H1 (cell line): ENCODE results near the gene MYH9. TPM values are rescaled to one million over a fixed set of nuclear protein-coding genes. Genes with fewer than 3 reads are reported as not detected.

Experiments used
- GTF2F1 ChIP-seq: IDR thresholded peaks from 2 replicates; pipeline ENCODE4 v1.6.1; 2012; ENCODE audit warnings: low read depth, low read length, improper control_type of control experiment, borderline replicate concordance
- PHF8 ChIP-seq: fragments of 200-600 bp; sonication (generic); conservative IDR thresholded peaks from 2 replicates; pipeline ENCODE4 v1.7.1; 2012; ENCODE audit warnings: low read depth, mild to moderate bottlenecking, inconsistent platforms, low read length, moderate library complexity
- POLR2AphosphoS5 ChIP-seq: IDR thresholded peaks from 2 replicates; pipeline ENCODE4 v1.6.1; 2011; ENCODE audit warnings: low read depth, low read length
- SIX5 ChIP-seq: IDR thresholded peaks from 2 replicates; pipeline ENCODE4 v1.6.1; 2011; ENCODE audit warnings: mild to moderate bottlenecking, low read depth, low read length
- SRF ChIP-seq: IDR thresholded peaks from 2 replicates; pipeline ENCODE4 v1.6.1; 2011; ENCODE audit warnings: mild to moderate bottlenecking, low read depth, low read length, moderate library complexity
- polyA plus RNA-seq, 7 experiments: library from polyadenylated mRNA; depleted of rRNA in 3 of 7; stranded (reverse) in 5 of 7; unstranded in 2 of 7; fragments of >200 nt in 5 of 7; fragments of 200-250 nt in 2 of 7; gene quantifications; 1 replicate in 5 of 7; 2 replicates in 1 of 7; 4 replicates in 1 of 7; pipeline versions ENCODE4 v1.2.1 to v1.2.3, GENCODE V29; 2011 to 2013; ENCODE audit warnings: missing spikeins in 2 of 7, mixed read lengths in 2 of 7
- total RNA-seq: library from RNA; stranded (reverse); fragmentation: NEBNext Ultra II Directional; extraction: Animal tissue kit (Norgen Biotek cat#: 25700); gene quantifications from 2 replicates; pipeline ENCODE4 v1.2.1, GENCODE V29; 2021
- TF ChIP-seq, protein P1 (sequence below): fragments of 300-600 bp; sonication (generic); IDR thresholded peaks from 2 replicates; pipeline ENCODE4 v1.7.1; 2012; ENCODE audit warnings: low read length, moderate library complexity, mild to moderate bottlenecking, inconsistent platforms; ENCODE audit not compliant: insufficient replicate concordance

The MYH9 gene
- total and polyA plus RNA-seq, 2 of the 8 experiments (the other 6 are each of a cell fraction or from before 2014, with no cell fraction given) = 24.9 to 322 TPM

DNA sequence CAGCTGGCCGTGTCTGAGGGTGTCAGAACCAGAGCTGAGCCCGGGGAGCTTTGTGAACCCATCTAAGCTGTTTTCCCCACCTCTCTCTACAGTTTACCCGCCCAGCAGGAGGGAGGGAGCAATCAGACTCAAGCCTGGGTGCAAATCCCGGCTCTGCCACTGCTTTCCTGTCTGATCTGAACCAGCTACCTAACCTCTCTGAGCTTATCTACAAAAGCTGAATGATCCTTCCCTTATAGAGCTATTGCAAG, 148.7 kb downstream of the MYH9 start (continued):
- TF ChIP-seq, protein P1, sequence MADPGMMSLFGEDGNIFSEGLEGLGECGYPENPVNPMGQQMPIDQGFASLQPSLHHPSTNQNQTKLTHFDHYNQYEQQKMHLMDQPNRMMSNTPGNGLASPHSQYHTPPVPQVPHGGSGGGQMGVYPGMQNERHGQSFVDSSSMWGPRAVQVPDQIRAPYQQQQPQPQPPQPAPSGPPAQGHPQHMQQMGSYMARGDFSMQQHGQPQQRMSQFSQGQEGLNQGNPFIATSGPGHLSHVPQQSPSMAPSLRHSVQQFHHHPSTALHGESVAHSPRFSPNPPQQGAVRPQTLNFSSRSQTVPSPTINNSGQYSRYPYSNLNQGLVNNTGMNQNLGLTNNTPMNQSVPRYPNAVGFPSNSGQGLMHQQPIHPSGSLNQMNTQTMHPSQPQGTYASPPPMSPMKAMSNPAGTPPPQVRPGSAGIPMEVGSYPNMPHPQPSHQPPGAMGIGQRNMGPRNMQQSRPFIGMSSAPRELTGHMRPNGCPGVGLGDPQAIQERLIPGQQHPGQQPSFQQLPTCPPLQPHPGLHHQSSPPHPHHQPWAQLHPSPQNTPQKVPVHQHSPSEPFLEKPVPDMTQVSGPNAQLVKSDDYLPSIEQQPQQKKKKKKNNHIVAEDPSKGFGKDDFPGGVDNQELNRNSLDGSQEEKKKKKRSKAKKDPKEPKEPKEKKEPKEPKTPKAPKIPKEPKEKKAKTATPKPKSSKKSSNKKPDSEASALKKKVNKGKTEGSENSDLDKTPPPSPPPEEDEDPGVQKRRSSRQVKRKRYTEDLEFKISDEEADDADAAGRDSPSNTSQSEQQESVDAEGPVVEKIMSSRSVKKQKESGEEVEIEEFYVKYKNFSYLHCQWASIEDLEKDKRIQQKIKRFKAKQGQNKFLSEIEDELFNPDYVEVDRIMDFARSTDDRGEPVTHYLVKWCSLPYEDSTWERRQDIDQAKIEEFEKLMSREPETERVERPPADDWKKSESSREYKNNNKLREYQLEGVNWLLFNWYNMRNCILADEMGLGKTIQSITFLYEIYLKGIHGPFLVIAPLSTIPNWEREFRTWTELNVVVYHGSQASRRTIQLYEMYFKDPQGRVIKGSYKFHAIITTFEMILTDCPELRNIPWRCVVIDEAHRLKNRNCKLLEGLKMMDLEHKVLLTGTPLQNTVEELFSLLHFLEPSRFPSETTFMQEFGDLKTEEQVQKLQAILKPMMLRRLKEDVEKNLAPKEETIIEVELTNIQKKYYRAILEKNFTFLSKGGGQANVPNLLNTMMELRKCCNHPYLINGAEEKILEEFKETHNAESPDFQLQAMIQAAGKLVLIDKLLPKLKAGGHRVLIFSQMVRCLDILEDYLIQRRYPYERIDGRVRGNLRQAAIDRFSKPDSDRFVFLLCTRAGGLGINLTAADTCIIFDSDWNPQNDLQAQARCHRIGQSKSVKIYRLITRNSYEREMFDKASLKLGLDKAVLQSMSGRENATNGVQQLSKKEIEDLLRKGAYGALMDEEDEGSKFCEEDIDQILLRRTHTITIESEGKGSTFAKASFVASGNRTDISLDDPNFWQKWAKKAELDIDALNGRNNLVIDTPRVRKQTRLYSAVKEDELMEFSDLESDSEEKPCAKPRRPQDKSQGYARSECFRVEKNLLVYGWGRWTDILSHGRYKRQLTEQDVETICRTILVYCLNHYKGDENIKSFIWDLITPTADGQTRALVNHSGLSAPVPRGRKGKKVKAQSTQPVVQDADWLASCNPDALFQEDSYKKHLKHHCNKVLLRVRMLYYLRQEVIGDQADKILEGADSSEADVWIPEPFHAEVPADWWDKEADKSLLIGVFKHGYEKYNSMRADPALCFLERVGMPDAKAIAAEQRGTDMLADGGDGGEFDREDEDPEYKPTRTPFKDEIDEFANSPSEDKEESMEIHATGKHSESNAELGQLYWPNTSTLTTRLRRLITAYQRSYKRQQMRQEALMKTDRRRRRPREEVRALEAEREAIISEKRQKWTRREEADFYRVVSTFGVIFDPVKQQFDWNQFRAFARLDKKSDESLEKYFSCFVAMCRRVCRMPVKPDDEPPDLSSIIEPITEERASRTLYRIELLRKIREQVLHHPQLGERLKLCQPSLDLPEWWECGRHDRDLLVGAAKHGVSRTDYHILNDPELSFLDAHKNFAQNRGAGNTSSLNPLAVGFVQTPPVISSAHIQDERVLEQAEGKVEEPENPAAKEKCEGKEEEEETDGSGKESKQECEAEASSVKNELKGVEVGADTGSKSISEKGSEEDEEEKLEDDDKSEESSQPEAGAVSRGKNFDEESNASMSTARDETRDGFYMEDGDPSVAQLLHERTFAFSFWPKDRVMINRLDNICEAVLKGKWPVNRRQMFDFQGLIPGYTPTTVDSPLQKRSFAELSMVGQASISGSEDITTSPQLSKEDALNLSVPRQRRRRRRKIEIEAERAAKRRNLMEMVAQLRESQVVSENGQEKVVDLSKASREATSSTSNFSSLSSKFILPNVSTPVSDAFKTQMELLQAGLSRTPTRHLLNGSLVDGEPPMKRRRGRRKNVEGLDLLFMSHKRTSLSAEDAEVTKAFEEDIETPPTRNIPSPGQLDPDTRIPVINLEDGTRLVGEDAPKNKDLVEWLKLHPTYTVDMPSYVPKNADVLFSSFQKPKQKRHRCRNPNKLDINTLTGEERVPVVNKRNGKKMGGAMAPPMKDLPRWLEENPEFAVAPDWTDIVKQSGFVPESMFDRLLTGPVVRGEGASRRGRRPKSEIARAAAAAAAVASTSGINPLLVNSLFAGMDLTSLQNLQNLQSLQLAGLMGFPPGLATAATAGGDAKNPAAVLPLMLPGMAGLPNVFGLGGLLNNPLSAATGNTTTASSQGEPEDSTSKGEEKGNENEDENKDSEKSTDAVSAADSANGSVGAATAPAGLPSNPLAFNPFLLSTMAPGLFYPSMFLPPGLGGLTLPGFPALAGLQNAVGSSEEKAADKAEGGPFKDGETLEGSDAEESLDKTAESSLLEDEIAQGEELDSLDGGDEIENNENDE = no peak
- TF ChIP-seq GTF2F1 (no peak), POLR2AphosphoS5 (no peak), SRF (no peak), SIX5 (no peak), PHF8 (no peak)
